Measurements from ENCODE around the gene ARMC9. TPM values are rescaled to one million over a fixed set of nuclear protein-coding genes. Genes with fewer than 3 reads are reported as not detected.

Gene ARMC9
- total and polyA plus RNA-seq, 8 donors: 4.5 to 114 (median 11.0) TPM

DNA sequence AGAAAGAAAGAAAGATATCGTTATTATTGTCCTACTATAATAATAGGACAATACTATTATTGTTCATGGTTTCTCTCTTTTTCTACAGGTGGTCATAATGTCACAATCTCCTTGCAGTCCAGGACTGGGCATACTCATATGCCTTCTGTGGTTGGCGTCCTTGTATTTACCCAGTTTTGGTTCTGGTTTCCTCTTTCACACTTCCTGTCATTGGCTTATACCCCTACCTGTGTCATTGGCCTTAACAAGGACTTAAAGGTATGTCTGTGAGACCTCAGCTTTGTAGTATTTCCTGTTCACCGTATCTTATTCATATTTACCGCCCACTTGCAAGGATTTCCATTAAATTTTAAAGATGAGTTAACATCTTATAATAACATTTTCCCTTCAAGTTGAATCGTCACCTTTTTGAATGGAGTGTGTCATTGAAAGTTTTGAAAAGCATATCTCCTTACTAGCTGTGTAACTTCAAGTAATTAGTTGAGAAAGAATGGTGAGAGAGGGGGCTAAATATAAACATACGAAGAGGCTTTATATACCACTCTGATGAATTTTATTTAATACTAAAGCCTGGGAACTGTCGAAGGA is 37.1 kb upstream of the ARMC9 start:
- H3K27me3 ChIP-seq: no peaks in the 10 kb centered on the region
- WGBS, 5 donors: 70 to 84% (median 78%) methylated on average over 7 of the region's 7 CpGs
- H3K36me3 ChIP-seq: peaks cover 9 to 46% (median 41%) of the 10 kb centered on the region in 4 donors
- peaks cover 0 to 16% (median 13%) of the 10 kb centered on the region in 4 donors for H3K4me1 ChIP-seq
- TF ChIP-seq EP300 (IDR thresholded peaks at IDR 0.05) (no peak), CTCF (IDR thresholded peaks at IDR 0.05) (no peak), POLR2A (IDR thresholded peaks at IDR 0.05) (no peak), POLR2AphosphoS5 (IDR thresholded peaks at IDR 0.05) (no peak)
- H3K9me3 ChIP-seq: no peaks in the 10 kb centered on the region
- intact Hi-C loops (cut with DNase I; ENCODE audit: low total_unique reads): no loop called here
- no peak for DNase-seq
- H3K4me3 ChIP-seq: no peak overlapping the region
- peak overlapping the region in 4 of 5 donors; percentile 50 to 81 (median 72) for H3K27ac ChIP-seq

DNA sequence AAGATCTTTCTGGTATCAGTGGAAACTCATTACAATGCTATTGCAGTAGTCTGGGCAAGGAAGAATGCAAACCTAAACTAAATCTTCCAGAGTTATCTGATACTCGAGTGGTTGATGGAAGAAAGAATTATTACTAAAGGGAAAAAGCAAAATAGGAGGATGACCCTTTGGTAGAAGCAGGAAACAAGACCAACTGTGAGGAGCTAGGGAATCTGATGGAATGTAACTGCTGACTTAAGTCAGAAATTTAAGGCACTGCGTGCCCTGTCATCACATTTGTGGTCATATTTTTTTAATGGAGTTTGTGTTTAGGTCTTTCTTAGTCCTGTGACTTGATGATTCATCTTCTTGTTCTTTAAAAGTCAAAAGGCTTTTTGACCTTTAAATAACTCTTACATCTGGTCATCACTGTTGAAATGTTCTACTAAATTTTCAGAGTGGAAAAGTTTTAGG is 36.5 kb upstream of the ARMC9 start:
- WGBS, 5 donors: 51 to 71% (median 68%) methylated on average over 2 of the region's 2 CpGs
- TF ChIP-seq POLR2AphosphoS5 (IDR thresholded peaks at IDR 0.05): peak in 2 of 3 donors; percentile 21 to 59
- TF ChIP-seq POLR2A (IDR thresholded peaks at IDR 0.05): no peak

GRCh38 chr2:231163011-231163410 is 35.4 kb upstream of the ARMC9 start:
- Histone ChIP-seq H3K27ac (peak overlapping the region in 4 of 5 donors; percentile 50 to 81 (median 72)), H3K27me3 (no peaks in the 10 kb centered on the region), H3K9me3 (no peaks in the 10 kb centered on the region), H3K4me1 (peaks cover 0 to 16% (median 13%) of the 10 kb centered on the region in 4 donors), H3K4me3 (no peak overlapping the region), H3K36me3 (peaks cover 10 to 60% (median 53%) of the 10 kb centered on the region in 4 donors)
- WGBS, 5 donors: 92 to 96% (median 93%) methylated on average over 3 of the region's 3 CpGs
- no peak for DNase-seq
- intact Hi-C loops (cut with DNase I; ENCODE audit: low total_unique reads): no loop called here
- no peak for TF ChIP-seq CTCF (IDR thresholded peaks at IDR 0.05)
- no peak for TF ChIP-seq POLR2AphosphoS5 (IDR thresholded peaks at IDR 0.05)
- no peak for TF ChIP-seq EP300 (IDR thresholded peaks at IDR 0.05)
- TF ChIP-seq POLR2A (IDR thresholded peaks at IDR 0.05): no peak

More for the DNA sequence above, 36.5 kb upstream of the ARMC9 start:
- Histone ChIP-seq H3K27me3 (no peaks in the 10 kb centered on the region), H3K36me3 (peaks cover 10 to 51% (median 47%) of the 10 kb centered on the region in 4 donors), H3K27ac (peak overlapping the region in 4 of 5 donors; percentile 50 to 81 (median 72)), H3K9me3 (no peaks in the 10 kb centered on the region), H3K4me3 (no peak overlapping the region), H3K4me1 (peaks cover 0 to 16% (median 13%) of the 10 kb centered on the region in 4 donors)
- no peak for DNase-seq
- intact Hi-C loops (cut with DNase I; ENCODE audit: low total_unique reads): no loop called here

DNA sequence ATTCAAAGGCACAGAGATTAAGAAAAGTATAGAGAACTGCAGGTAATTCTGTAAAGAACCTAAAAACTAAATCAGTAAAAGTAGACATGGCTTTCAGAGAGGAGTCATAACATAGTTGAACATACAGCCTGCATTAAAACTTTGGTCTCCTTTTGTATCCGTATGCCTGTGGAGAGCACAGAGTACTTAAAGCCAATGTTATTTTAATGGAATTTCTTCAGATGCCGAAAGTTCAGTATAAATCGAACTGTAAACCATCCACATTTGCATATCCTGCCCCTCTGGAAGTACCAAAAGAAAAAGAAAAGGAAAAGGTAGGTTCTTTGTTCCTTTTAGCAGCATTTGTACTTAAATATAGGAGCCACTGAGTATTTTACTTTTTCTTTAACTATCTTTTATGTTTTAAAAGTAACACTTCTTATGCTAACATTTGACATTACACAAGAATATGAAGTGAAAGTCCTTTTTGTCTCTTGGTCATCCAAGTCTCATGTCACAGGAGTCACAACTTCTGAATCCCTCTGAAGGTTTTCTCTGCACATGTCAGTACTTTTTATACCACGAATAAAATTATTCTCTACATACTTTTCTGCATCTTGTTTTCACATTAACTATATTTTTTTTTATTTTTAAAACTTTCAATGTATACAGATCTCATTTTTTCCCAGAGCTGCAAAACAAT is 34.9 kb upstream of the ARMC9 start:
- DNase-seq: no peak
- Histone ChIP-seq H3K9me3 (no peaks in the 10 kb centered on the region), H3K4me3 (no peak overlapping the region), H3K27me3 (no peaks in the 10 kb centered on the region), H3K4me1 (peaks cover 0 to 17% (median 13%) of the 10 kb centered on the region in 4 donors), H3K36me3 (peaks cover 10 to 65% (median 52%) of the 10 kb centered on the region in 4 donors), H3K27ac (peak overlapping the region in 3 of 5 donors; percentile 71 to 81 (median 74))
- TF ChIP-seq POLR2A (IDR thresholded peaks at IDR 0.05): no peak
- no peak for TF ChIP-seq EP300 (IDR thresholded peaks at IDR 0.05)
- no peak for TF ChIP-seq CTCF (IDR thresholded peaks at IDR 0.05)
- TF ChIP-seq POLR2AphosphoS5 (IDR thresholded peaks at IDR 0.05): no peak
- intact Hi-C loops (cut with DNase I; ENCODE audit: low total_unique reads): no loop called here
- 89 to 96% (median 92%) methylated on average over 4 of the region's 4 CpGs for WGBS, 5 donors
